ENCODE results near the gene ZKSCAN5. TPM values are rescaled to one million over a fixed set of nuclear protein-coding genes. Genes with fewer than 3 reads are reported as not detected.
"Not testable (repeated sequence)": the region's sequence is repeated elsewhere in the genome, so short reads cannot be mapped to it uniquely, and the experiment has no call there.

ZKSCAN5 gene
- total and polyA plus RNA-seq, 2 of the 8 experiments (the other 6 are each of a cell fraction or from before 2014, with no cell fraction given) = 5.3 to 13.5 TPM

GRCh38 chr7:99500637-99501009 is 3.8 kb upstream of the ZKSCAN5 start (continued):
- no peak for TF ChIP-seq HDAC2 (IDR thresholded peaks at IDR 0.05; ENCODE audit: borderline replicate concordance in 1 of 2, low read depth in 2 of 2, low read length in 2 of 2)
- no peak for TF ChIP-seq E2F6 (IDR thresholded peaks at IDR 0.05)
- TF ChIP-seq EZH2 (IDR thresholded peaks at IDR 0.05; ENCODE audit: low read depth, low read length, severe bottlenecking) = no peak
- TF ChIP-seq GTF2F1 (IDR thresholded peaks at IDR 0.05; ENCODE audit: borderline replicate concordance, low read depth, low read length) = no peak
- TF ChIP-seq MAX (IDR thresholded peaks at IDR 0.05) = no peak
- no peak for TF ChIP-seq CHD1 (IDR thresholded peaks at IDR 0.05; ENCODE audit: low read depth, low read length)

- H3K27ac ChIP-seq (ENCODE audit: low read depth, low read length); H3K4me1 ChIP-seq (replicated peaks in 1 of 4; ENCODE audit: control insufficient read depth in 3 of 4, insufficient read depth in 4 of 4, low read length in 3 of 4); H3K18ac ChIP-seq (ENCODE audit: extremely low read depth, low read length); H2BK12ac ChIP-seq (ENCODE audit: low read depth, low read length); H2BK15ac ChIP-seq (ENCODE audit: low read length); H2BK5ac ChIP-seq (ENCODE audit: low read depth, low read length); H4K91ac ChIP-seq (replicated peaks; ENCODE audit: insufficient read length, low read length); H3K9me3 ChIP-seq (ENCODE audit: insufficient read depth in 2 of 2, low read depth in 1 of 2, low read length in 1 of 2); DNase-seq (ENCODE audit: low read depth in 1 of 2, low spot score in 2 of 2); H3K23me2 ChIP-seq (ENCODE audit: low read depth, low read length); H2BK20ac ChIP-seq (ENCODE audit: low read length); H3K23ac ChIP-seq (ENCODE audit: insufficient read length); H3K27me3 ChIP-seq (replicated peaks in 1 of 4; ENCODE audit: control insufficient read depth in 3 of 4, extremely low read depth in 1 of 4, insufficient read depth in 3 of 4, low read length in 3 of 4); H3K79me1 ChIP-seq (ENCODE audit: low read depth, low read length); H2AK5ac ChIP-seq (ENCODE audit: low read depth, low read length); H3K56ac ChIP-seq (replicated peaks; ENCODE audit: insufficient read length, low read depth, low read length); FAIRE-seq; H4K8ac ChIP-seq (ENCODE audit: extremely low read depth, insufficient read depth, low read length); H3K9ac ChIP-seq (replicated peaks in 1 of 4; ENCODE audit: extremely low read depth in 1 of 4, low read depth in 3 of 4, low read length in 3 of 4); H3K14ac ChIP-seq (ENCODE audit: insufficient read length); H2AFZ ChIP-seq (ENCODE audit: low read length); H3K36me3 ChIP-seq (ENCODE audit: control insufficient read depth in 2 of 4, insufficient read depth in 4 of 4, low read length in 3 of 4); H4K5ac ChIP-seq (ENCODE audit: insufficient read length, low read depth, low read length); H3K4ac ChIP-seq (replicated peaks; ENCODE audit: insufficient read length, low read depth, low read length); H2BK120ac ChIP-seq (replicated peaks; ENCODE audit: low read depth, low read length): not testable (repeated sequence)
- Histone ChIP-seq H3K4me2 (ENCODE audit: insufficient read depth in 1 of 2, low read depth in 2 of 2, low read length in 2 of 2) (peak overlapping the region in 1 of 2 experiments; percentile 63; a peak in 1 of 4 replicates), H3K4me3 (ENCODE audit: extremely low read depth in 1 of 4, insufficient read depth in 2 of 4, low read depth in 3 of 4, low read length in 4 of 4) (peak overlapping the region in 1 of 4 experiments; percentile 88; a peak in 2 of 8 replicates), H4K20me1 (replicated peaks in 1 of 2; ENCODE audit: control insufficient read depth in 1 of 2, insufficient read depth in 2 of 2, low read length in 2 of 2) (peaks cover 5 to 12% of the 10 kb centered on the region in 2 experiments), H3K79me2 (ENCODE audit: control insufficient read depth in 1 of 2, insufficient read depth in 2 of 2, low read length in 2 of 2) (peaks cover 9 to 41% of the 10 kb centered on the region in 2 experiments)
- POLR2A ChIA-PET (ENCODE audit: partially characterized antibody) = interaction anchor here (2.3 to 3.4 kb wide), 2 partner anchors 50 to 57 kb away, joined by 20 to 21 read pairs; partner anchors contain the start of genes FAM200A and ZNF655
- 93% methylated on average over 12 of the region's 12 CpGs; no CpG with 5 or more reads in 1 of the 2 experiments for WGBS, 2 experiments (ENCODE audit: extremely low coverage in 1 of 2, insufficient coverage in 1 of 2, insufficient read length in 1 of 2, insufficient replicate concordance in 2 of 2, low coverage in 1 of 2, low lambda C conversion rate in 2 of 2, missing lambda C conversion rate in 1 of 2)
- CTCF ChIA-PET (ENCODE audit: partially characterized antibody) = interaction anchor here (0.7 to 1.1 kb wide), 2 partner anchors 55 to 96 kb away, joined by 3 read pairs; no protein-coding TSS in a partner anchor
Measured at GRCh38 chr7:99501236-99501635, 3.2 kb upstream of the ZKSCAN5 start.
